ENCODE measurements around the gene TASP1.

The TASP1 gene

DNA sequence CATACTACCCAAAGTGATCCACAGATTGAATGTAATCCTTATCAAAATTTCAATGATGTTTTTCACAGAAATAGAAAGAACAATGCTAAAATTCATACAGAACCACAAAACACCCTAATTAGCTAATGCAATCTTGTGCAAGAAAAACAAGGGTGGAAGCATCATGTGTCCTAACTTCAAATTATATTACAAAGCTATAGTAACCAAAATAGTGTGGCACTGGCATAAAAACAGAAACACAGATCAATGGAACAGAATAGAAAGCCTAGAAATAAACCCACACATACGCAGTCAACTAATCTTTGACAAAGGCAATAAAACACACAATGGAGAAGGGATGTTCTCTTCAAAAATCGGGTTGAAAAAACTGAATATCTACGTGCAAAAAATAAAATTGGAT lies 131.1 kb downstream of the TASP1 start:
- no peaks in the 10 kb centered on the region for H3K27me3 ChIP-seq (replicated peaks; ENCODE audit: control insufficient read depth, insufficient read depth, low read length)
- H3K4me3 ChIP-seq (replicated peaks; ENCODE audit: low read depth, low read length): no peak overlapping the region
- no peaks in the 10 kb centered on the region for H3K36me3 ChIP-seq (ENCODE audit: control insufficient read depth, insufficient read depth, low read length)
- TF ChIP-seq, protein P1, sequence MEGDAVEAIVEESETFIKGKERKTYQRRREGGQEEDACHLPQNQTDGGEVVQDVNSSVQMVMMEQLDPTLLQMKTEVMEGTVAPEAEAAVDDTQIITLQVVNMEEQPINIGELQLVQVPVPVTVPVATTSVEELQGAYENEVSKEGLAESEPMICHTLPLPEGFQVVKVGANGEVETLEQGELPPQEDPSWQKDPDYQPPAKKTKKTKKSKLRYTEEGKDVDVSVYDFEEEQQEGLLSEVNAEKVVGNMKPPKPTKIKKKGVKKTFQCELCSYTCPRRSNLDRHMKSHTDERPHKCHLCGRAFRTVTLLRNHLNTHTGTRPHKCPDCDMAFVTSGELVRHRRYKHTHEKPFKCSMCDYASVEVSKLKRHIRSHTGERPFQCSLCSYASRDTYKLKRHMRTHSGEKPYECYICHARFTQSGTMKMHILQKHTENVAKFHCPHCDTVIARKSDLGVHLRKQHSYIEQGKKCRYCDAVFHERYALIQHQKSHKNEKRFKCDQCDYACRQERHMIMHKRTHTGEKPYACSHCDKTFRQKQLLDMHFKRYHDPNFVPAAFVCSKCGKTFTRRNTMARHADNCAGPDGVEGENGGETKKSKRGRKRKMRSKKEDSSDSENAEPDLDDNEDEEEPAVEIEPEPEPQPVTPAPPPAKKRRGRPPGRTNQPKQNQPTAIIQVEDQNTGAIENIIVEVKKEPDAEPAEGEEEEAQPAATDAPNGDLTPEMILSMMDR (IDR thresholded peaks at IDR 0.05; ENCODE audit: insufficient read depth, low read length, poor library complexity, severe bottlenecking): no peak
- no peak for DNase-seq (ENCODE audit: extremely low read depth, insufficient read length)

DNA sequence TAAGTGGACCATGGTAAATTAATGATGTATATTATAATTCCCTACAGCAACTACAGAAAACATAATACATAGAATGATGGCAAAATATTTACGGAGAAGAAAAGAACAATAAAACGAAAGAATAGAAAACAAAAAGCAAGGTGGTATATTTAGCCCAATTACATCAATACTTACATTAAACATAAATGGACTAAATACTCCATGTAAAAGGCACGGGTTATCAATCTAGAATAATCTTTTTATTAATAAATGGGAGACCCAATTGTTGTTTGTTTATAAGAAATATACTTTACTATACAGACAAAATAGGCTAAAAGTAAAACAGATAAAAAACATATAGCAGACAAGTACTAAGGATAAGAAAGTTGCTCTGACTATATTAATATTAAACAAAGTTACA lies 137.2 kb downstream of the TASP1 start:
- no peak overlapping the region for H3K4me3 ChIP-seq (replicated peaks; ENCODE audit: low read depth, low read length)
- DNase-seq (ENCODE audit: extremely low read depth, insufficient read length): no peak
- TF ChIP-seq, protein P1 (IDR thresholded peaks at IDR 0.05; ENCODE audit: insufficient read depth, low read length, poor library complexity, severe bottlenecking): no peak
- H3K36me3 ChIP-seq (ENCODE audit: control insufficient read depth, insufficient read depth, low read length): no peaks in the 10 kb centered on the region
- H3K27me3 ChIP-seq (replicated peaks; ENCODE audit: control insufficient read depth, insufficient read depth, low read length): no peaks in the 10 kb centered on the region

DNA sequence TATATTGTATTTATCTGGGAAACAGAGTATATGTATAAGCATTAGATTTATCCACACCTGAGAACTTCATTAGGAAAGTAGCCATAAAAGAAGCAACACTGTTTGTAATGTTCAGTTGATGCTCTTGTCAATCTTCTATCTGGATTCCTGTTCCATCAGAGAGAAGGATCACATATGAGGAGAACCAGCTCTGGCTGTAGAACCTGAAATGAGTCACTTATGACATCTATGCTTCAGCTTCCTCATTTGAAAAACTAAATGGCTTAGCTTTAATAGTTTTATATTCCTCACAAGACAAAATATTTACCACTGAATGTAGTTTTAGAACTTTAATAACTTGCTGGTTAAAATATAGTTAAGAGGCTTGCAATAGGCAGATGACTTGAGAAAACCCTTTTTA lies 144.7 kb downstream of the TASP1 start:
- Histone ChIP-seq H3K36me3 (ENCODE audit: control insufficient read depth, insufficient read depth, low read length) (no peaks in the 10 kb centered on the region; the same call in 1 of the 2 replicates), H3K27me3 (replicated peaks; ENCODE audit: control insufficient read depth, insufficient read depth, low read length) (no peaks in the 10 kb centered on the region), H3K4me3 (replicated peaks; ENCODE audit: low read depth, low read length) (no peak overlapping the region)
- no peak for DNase-seq (ENCODE audit: extremely low read depth, insufficient read length)
- TF ChIP-seq, protein P1 (IDR thresholded peaks at IDR 0.05; ENCODE audit: insufficient read depth, low read length, poor library complexity, severe bottlenecking): no peak

DNA sequence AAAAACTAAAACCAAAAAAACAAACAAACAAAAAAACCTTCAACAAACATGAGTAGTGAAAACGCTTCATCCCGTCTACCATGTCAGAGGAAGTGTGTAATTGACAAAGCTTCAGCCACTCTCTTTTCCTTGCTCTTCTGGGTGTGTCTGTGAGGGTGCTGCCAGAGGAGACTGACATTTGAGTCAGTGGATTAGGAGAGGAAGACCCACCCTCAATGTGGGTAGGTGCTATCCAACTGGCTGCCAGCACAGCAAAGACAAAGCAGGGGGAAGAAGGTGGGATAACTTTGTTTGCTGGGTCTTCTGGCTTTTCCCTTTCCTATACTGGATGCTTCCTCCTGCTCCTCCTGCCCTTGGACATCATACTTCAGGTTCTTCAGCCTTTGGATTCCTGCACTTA lies 145.6 kb downstream of the TASP1 start:
- no peaks in the 10 kb centered on the region; the same call in 1 of the 2 replicates for H3K36me3 ChIP-seq (ENCODE audit: control insufficient read depth, insufficient read depth, low read length)
- no peak for DNase-seq (ENCODE audit: extremely low read depth, insufficient read length)
- H3K27me3 ChIP-seq (replicated peaks; ENCODE audit: control insufficient read depth, insufficient read depth, low read length): no peaks in the 10 kb centered on the region
- TF ChIP-seq, protein P1 (IDR thresholded peaks at IDR 0.05; ENCODE audit: insufficient read depth, low read length, poor library complexity, severe bottlenecking): no peak
- H3K4me3 ChIP-seq (replicated peaks; ENCODE audit: low read depth, low read length): no peak overlapping the region

DNA sequence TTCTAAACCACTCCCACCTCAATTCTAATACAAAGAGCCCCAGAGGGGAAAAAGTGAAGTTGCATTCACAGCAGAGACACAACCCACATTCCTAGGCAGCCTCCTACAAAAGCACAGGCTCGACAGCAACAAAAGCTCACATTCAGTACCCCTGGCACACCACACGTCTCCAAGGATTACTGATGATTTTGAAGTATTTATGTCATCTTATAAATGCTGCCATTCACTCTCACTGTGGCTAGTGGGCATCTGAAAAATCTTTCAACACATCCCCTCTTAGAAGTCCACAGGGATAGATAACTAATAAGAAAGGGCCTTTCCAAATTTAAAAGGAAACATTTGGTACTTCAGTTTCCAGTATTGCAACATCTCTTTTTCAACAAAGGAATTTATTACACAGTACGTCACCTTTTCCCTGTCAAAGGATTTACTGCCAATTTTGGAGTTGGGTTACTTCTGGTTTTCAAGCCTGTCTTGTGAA lies 146.7 kb downstream of the TASP1 start:
- TF ChIP-seq, protein P1 (IDR thresholded peaks at IDR 0.05; ENCODE audit: insufficient read depth, low read length, poor library complexity, severe bottlenecking): no peak

DNA sequence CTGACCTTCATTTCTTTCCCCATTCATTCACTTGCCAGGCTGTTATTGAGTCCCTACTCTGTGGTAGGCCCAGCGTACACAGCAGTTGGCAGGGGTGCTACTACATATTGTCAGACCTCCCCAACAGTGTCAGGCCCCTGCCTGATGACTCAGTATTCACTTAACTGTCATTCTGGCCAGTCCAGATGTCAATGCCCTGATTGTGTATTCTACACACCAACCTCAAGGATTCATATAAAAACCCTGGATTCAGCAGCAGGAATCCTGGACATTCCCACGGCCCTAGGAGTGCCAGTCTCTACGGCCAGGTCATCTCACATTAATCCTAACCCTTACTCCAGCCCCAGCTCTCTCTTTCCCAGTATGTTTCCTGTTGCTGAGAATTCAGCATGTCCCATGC lies 151.5 kb downstream of the TASP1 start:
- Histone ChIP-seq H3K4me3 (replicated peaks; ENCODE audit: low read depth, low read length) (no peak overlapping the region), H3K27me3 (replicated peaks; ENCODE audit: control insufficient read depth, insufficient read depth, low read length) (no peaks in the 10 kb centered on the region), H3K36me3 (ENCODE audit: control insufficient read depth, insufficient read depth, low read length) (no peaks in the 10 kb centered on the region)
- no peak for DNase-seq (ENCODE audit: extremely low read depth, insufficient read length)
- TF ChIP-seq, protein P1 (IDR thresholded peaks at IDR 0.05; ENCODE audit: insufficient read depth, low read length, poor library complexity, severe bottlenecking): no peak

More for the DNA sequence above, 146.7 kb downstream of the TASP1 start:
- no peaks in the 10 kb centered on the region for H3K27me3 ChIP-seq (replicated peaks; ENCODE audit: control insufficient read depth, insufficient read depth, low read length)
- no peak overlapping the region for H3K4me3 ChIP-seq (replicated peaks; ENCODE audit: low read depth, low read length)
- no peaks in the 10 kb centered on the region; the same call in 1 of the 2 replicates for H3K36me3 ChIP-seq (ENCODE audit: control insufficient read depth, insufficient read depth, low read length)
- DNase-seq (ENCODE audit: extremely low read depth, insufficient read length): no peak

Data from GM06990 (cell line).